ENCODE measurements around the gene NTN5.
A peak's percentile ranks its signal among the peaks of the same experiment; 100 is the strongest.

Gene NTN5

DNA sequence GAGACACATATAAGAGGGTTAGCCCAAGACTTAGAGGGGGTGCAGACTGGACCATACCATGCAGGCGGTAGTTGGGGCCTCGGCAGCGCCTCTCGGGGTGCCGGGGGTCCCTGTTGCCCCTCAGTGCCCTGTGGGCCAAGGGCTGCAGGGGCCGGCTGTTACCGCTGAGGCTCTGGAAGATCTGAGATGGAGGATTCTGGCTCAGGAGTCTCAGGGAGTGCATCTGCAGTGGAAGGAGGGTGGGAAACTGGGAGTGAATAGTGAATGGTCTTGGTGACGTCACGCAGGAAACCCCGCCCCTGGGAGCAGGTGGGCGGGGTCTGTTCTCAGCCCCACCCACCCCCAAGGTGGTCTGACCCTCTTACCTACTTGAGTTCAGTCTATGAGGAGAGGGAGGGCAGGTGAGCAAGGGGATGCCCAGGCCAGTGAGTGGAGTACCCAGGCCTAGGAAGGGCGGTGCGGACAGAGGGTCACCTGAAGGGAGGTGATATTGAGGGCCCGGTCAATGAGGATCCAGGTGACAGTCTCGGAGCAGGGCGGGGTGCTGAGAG, 33.9 kb downstream of the NTN5 start:
- H3K4me3 ChIP-seq (ENCODE audit: low read depth, low read length): no peak overlapping the region
- in situ Hi-C loops (cut with HindIII; ENCODE audit: low sequenced_read_pairs): no loop called here
- DNase-seq (ENCODE audit: low read depth): no peak
- TF ChIP-seq, protein P1, sequence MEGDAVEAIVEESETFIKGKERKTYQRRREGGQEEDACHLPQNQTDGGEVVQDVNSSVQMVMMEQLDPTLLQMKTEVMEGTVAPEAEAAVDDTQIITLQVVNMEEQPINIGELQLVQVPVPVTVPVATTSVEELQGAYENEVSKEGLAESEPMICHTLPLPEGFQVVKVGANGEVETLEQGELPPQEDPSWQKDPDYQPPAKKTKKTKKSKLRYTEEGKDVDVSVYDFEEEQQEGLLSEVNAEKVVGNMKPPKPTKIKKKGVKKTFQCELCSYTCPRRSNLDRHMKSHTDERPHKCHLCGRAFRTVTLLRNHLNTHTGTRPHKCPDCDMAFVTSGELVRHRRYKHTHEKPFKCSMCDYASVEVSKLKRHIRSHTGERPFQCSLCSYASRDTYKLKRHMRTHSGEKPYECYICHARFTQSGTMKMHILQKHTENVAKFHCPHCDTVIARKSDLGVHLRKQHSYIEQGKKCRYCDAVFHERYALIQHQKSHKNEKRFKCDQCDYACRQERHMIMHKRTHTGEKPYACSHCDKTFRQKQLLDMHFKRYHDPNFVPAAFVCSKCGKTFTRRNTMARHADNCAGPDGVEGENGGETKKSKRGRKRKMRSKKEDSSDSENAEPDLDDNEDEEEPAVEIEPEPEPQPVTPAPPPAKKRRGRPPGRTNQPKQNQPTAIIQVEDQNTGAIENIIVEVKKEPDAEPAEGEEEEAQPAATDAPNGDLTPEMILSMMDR (IDR thresholded peaks at IDR 0.05; ENCODE audit: low read depth, low read length, missing control alignments): no peak

DNA sequence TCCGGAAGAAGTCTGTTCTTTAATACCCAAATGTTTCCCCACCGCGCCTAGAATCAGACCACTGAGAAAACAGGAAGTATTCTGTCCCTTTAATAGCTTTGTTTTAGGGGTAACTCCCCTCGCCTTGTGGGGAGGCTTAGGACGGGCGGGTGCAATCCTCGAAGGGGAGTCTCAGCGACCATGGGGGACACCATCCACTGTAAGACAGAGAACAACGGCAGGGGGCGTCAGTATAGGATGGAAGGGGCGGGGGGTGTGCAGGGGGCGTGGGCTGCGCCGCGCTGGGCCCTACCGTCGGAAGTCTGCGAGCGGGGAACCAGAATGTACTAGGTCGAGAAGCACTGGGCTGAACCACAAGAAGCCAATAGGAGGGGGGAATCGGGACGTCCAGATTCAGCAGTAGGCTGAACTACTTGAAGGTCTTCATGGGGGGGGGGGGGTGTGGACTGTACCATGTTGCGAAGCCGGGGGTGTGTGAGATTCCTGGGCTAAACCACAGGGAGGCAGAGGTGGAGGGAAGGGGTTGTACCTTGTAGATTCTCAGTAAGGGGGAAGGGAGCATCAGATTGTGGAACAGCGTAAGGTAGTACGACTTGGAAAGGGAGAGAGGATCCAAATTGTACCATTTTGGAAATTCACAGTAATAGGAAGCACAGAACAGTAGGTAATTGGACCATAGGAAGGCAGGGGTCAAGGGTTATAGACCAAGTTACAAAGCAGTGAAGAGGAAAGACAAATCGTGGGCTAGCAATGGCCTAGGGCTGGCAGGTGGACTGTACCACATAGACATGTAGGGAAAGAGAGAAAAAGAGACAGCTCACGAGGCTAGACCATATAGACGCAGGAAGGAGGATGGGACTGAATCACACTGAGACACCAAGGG, 34.6 kb downstream of the NTN5 start:
- in situ Hi-C loops (cut with HindIII; ENCODE audit: low sequenced_read_pairs): no loop called here
- TF ChIP-seq, protein P1 (IDR thresholded peaks at IDR 0.05; ENCODE audit: low read depth, low read length, missing control alignments): no peak
- peak; percentile 84 for DNase-seq (ENCODE audit: low read depth)
- H3K4me3 ChIP-seq (ENCODE audit: low read depth, low read length): peak overlapping the region; percentile 50

DNA sequence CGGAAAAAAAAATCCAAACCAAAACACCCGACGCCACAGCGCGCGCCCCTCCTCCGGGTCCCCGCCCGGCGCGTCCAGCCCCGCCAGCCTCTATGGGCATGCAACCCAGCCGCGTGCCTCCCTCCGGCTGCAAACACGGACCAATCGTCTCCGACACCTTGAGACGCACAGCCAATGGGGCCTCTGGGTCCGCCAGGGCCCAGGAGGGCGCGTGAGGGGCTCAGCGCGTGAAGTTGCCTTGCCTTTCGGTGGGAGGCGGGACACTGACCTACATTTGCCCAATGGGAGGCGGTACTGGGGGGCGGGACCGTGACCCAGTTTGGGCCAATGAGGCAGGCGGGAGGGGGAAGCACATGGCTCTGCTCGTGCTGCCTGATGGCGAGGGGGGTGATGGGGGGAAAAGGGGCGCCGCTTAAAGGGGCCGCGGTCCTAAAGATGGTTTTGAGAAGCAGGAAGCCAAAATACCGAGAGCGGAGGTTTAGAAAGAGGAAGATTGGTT, 35.3 kb downstream of the NTN5 start:
- peak overlapping the region; percentile 50 for H3K4me3 ChIP-seq (ENCODE audit: low read depth, low read length)
- in situ Hi-C loops (cut with HindIII; ENCODE audit: low sequenced_read_pairs): no loop called here
- peak; percentile 97 for DNase-seq (ENCODE audit: low read depth)
- TF ChIP-seq, protein P1 (IDR thresholded peaks at IDR 0.05; ENCODE audit: low read depth, low read length, missing control alignments): no peak

DNA sequence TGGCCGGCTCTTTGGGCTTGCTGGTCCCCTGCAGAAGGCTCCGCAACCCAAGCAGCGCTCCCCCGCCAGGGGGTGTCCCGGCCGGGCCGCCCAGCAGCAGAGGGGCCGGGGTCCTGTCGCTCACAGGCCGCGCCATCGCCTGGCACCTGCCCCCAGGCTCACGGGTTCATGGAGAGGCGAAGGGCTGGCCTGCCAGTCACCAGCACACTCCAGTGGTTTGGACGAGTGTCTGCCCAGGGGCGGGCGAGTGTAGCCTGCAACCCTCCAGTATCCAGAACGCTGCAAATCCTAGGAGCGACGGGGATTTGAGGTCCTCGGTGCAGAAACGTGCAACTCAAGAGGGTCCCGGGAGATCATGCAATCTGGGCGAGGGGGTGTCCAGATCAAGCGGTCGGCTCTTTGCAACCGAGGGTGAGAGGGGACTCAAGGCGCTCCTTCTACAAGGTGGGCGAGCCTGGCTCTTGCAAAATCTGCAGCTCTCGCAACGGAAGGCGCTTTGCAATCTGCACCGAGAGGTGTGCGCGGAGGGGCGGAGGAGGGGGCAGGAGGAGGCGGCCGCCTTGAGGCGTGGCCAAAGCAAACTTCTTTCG, 35.9 kb downstream of the NTN5 start, which contains the start of gene DBP:
Gene DBP (minus strand): TSS at position 521 of the 590 bp plus-strand sequence. CDS start 385 bp downstream, at position 136.
- in situ Hi-C loops (cut with HindIII; ENCODE audit: low sequenced_read_pairs): no loop called here
- TF ChIP-seq, protein P1 (IDR thresholded peaks at IDR 0.05; ENCODE audit: low read depth, low read length, missing control alignments): no peak
- peak within 1 kb of the TSS; percentile 50 for H3K4me3 ChIP-seq (ENCODE audit: low read depth, low read length)
- no peak for DNase-seq (ENCODE audit: low read depth)

DNA sequence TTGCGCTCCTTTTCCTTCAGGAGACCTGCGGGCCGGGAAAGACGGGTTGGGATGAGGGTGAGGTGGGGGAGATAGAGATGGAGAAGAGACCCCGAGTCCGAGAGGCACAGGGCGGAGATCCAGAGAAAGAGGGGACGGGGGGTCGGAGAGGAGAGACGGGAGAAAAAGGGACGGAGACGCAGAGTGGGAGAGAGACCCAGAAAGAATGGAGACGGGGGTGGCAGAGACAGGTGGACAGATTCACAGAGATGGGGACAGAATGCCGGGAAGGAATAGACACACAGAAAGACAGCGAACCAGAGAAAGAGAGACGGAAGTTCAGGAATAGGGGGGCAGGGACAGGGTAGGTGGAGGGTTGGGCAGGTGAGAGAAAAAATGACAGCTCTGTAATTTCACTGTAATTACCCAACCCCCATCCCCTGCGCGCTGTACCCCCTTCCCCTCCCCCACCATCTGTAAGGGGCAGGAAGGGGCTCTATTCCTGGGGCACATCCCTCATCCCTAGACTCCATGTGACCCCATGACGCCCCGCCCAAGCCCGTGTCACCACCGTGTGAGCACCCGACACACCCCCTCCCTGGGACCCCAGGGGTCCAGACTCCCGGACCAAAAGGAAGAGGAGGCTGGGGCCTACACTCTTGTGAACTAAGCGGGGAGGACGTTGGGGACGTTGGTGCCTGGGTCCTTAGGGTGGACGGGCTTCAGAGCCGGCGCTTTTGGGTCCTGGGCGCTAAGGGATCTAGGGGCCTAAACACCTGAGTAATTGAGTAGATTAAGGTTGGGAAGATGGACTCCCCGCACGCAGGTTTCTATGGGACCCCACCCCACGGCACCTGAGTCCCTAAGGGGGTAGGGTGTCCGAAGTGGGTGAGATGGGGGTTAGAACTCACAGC, 36.6 kb downstream of the NTN5 start:
- in situ Hi-C loops (cut with HindIII; ENCODE audit: low sequenced_read_pairs): no loop called here
- no peak for DNase-seq (ENCODE audit: low read depth)

More for the DNA sequence above, 36.6 kb downstream of the NTN5 start:
- TF ChIP-seq, protein P1 (IDR thresholded peaks at IDR 0.05; ENCODE audit: low read depth, low read length, missing control alignments): no peak
- peak overlapping the region; percentile 50 for H3K4me3 ChIP-seq (ENCODE audit: low read depth, low read length)

Measured in astrocyte of the cerebellum (primary cell).